Erythroblast (primary cell): ENCODE measurements around the gene VWA5B2.

ENCODE experiments used
- GATA1 ChIP-seq: IDR thresholded peaks from 2 replicates; pipeline ENCODE4 v1.6.1; 2011; ENCODE audit warnings: low read depth, mild to moderate bottlenecking, control low read depth, low read length, moderate library complexity
- POLR2A ChIP-seq: IDR thresholded peaks from 2 replicates; pipeline ENCODE4 v1.6.1; 2011; ENCODE audit warnings: mild to moderate bottlenecking, low read length

DNA sequence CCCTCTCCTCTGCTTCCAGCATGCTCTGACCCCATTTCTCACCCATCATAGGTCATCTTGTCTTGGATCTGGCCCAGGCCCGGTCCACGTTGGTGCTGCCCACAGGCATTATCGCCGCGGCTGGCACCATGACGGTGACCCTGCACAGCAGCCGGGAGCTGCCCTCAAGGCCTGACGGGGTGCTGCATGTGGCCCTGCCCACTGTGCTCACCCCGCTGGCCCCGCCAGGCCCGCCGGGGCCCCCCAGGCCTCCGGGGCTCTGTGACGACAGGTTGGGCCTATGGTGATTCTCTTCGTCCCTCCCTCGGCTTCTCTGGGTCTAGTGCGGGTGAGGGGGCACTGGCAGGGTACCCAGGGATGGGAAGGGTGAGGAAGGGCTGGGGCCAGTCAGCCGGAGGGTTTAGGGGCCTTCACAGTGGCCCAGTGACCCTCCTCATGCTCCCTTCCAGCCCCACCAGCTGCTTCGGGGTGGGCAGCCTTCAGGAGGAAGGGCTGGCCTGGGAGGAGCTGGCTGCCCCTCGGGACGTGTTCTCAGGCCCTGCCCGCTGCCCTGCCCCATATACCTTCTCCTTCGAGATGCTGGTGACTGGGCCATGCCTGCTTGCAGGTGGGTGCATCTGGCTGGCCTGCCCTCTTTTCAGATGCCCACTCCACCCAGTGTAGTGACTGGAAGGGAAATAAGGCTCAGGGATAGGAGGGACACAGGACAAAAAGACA is 3.9 kb downstream of the VWA5B2 start:
- no peak for TF ChIP-seq POLR2A
- no peak for TF ChIP-seq GATA1
